AG09319 (cell line): ENCODE data around the gene HPS5.
"Not testable (repeated sequence)": the region's sequence is repeated elsewhere in the genome, so short reads cannot be mapped to it uniquely, and the experiment has no call there.

Experiments
- DNase-seq: peaks from one replicate; pipeline ENCODE4 v3.0.0-alpha.2; 2010; ENCODE audit warnings: low read depth; ENCODE audit errors: extremely low read depth
- TF ChIP-seq, protein P1 (sequence below): IDR thresholded peaks from 2 replicates; pipeline ENCODE4 v1.5.1; 2011; ENCODE audit warnings: low read depth, mild to moderate bottlenecking, inconsistent platforms, low read length, moderate library complexity

The HPS5 gene

DNA sequence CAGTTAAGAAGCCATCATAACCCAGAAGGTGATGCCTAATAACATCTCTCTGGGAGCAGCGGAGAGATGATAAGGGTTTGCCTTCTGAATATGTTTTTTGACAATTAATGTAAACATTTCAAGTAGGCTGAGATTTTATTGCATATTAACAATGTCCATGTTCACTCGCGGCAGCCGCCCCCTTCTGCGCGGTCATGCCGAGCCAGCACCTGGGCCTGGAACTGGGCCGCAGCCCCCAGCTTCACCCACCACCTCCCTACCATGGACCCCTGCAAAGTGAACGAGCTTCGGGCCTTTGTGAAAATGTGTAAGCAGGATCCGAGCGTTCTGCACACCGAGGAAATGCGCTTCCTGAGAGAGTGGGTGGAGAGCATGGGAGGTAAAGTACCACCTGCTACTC, 60.2 kb downstream of the HPS5 start:
- TF ChIP-seq, protein P1, sequence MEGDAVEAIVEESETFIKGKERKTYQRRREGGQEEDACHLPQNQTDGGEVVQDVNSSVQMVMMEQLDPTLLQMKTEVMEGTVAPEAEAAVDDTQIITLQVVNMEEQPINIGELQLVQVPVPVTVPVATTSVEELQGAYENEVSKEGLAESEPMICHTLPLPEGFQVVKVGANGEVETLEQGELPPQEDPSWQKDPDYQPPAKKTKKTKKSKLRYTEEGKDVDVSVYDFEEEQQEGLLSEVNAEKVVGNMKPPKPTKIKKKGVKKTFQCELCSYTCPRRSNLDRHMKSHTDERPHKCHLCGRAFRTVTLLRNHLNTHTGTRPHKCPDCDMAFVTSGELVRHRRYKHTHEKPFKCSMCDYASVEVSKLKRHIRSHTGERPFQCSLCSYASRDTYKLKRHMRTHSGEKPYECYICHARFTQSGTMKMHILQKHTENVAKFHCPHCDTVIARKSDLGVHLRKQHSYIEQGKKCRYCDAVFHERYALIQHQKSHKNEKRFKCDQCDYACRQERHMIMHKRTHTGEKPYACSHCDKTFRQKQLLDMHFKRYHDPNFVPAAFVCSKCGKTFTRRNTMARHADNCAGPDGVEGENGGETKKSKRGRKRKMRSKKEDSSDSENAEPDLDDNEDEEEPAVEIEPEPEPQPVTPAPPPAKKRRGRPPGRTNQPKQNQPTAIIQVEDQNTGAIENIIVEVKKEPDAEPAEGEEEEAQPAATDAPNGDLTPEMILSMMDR, result no peak
- DNase-seq, result no peak

DNA sequence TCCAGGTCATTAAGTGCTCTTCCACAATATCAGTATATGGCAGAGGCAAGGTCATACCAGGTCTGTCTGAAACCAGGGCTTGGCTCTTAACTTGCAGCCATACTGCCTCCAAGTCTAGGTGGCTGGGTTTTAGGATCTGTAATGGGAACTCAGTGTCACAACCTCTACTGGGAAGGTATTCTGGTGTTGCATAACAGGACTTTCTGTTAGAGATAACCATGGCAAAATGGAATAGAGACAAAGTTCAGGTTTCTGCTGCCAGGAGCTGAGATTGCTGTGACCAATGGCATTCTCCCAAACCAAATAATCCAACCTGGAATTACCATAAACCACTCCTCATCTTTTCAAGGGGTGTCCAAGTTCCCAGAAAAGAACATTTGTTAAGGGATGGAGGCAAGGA, 62.7 kb downstream of the HPS5 start:
- DNase-seq, result no peak
- TF ChIP-seq, protein P1, result no peak

DNA sequence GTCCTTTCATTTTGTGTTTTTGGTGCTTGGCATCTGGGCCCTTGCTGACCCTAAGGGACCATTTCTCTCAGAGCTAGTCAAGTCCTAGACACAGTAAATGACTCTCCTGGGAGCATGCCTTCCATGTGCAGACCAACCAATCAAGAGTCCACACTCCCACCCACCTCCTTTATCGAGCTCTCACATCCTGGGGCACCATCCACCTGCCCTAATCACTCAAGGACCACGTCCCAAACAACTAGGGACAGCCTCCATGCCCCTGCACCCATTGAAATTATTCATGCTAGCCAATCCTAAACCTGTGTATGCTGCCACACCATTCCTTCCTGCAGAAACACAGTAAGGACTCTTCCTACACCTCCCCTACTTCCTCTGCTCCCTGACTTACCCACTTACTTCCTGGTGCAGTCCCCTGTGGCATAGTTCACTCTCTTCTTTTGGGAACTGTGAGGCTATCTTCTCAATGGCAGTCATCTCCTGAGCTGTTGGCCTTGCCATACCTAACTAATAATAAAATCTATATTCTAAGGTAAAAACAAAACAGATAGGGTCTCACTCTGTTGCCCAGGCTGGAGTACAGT, 67.1 kb downstream of the HPS5 start:
- TF ChIP-seq, protein P1, result no peak
- no peak for DNase-seq

DNA sequence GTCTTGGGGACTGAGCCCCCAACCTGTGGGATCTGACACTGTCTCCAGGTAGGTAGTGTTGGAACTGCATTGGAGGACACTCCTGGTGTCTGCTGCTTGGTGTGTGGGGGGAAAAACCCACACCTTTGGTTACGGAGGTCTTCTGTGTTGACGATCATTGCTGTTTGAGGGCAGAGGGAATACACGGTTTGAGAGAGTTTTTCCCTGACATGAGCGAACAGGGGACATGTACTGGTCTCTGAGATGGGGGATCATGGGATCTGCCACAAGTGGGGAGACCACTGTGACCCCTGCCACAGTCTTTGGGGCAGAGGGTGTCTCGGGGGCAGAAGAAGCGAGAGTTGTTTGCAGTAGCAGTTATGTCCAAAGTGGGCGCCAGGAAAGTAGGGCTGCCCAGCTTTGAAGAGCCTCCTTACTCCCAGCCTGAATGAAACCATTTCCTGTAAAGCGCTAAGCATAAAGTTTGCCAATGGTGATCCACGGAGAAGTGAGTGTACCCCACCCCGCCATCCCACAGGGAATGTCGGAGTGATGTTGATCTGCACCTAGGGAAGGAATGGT, 68.1 kb downstream of the HPS5 start:
- TF ChIP-seq, protein P1, result no peak
- DNase-seq, result no peak

DNA sequence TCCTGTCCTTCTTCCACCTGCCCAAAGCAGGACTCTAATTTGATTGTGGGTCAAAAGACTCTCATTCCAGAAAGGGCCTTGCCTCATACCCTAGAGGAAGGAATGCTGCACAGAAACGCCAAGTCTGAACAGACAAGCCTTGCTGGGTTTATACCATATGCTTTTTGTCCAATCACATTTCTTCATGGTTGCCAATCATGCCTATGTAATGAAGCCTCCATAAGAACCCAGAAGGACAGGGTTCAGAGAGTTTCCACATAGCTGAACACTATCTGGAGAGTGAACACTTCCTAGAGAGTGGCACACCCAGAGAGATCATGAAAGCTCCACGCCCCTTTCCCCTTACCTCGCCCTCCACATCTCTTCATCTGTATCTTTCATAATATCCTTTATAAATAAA, 68.7 kb downstream of the HPS5 start:
- DNase-seq, result no peak
- TF ChIP-seq, protein P1, result no peak

DNA sequence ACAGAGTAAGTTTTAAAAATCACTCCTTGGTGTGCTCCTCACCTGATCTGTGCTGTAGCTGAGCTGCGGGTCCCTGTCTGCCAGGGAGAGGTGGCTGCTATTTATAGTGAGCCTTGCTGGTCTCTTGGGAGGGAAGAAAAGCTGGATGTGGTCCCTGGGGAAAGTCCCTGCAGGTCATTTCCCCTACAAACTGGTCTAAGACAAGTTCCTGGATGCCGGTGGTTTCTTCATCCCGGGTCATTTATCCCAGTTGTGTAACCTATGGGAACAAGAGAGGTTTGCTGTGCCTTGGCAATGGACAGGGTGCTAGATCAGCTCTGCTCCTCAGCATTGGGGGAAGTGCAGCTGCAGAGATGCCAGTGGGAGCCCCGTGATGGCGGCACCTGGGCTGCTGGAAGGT, 73.4 kb downstream of the HPS5 start, which contains the start of gene SAA2:
Gene SAA2, minus strand, starts transcription at position 108 of the 400 bp plus-strand sequence. CDS start 657 bp downstream, outside the sequence.
- DNase-seq, result no peak

DNA sequence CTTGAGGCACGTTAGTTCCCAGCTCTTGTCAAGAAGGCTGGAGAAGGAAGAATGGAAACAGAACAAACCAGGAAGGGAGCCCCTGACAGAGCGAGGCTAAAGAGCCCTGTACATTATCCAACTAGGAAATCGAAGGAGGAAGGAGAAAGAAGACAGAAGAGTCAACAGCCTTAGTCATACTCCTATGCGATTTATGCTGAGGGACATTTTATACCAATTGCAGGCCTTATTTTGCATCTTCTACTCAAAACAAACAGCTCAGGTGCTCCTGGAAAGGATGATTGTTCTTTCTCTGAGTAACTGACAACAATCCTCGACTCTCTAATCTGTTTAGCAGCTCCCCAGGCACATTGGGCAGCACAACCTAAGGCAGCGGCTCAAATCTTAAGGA, 74.8 kb downstream of the HPS5 start:
- DNase-seq, result not testable (repeated sequence)

More for the DNA sequence above, 73.4 kb downstream of the HPS5 start, which contains the start of gene SAA2:
- TF ChIP-seq, protein P1, result no peak

DNA sequence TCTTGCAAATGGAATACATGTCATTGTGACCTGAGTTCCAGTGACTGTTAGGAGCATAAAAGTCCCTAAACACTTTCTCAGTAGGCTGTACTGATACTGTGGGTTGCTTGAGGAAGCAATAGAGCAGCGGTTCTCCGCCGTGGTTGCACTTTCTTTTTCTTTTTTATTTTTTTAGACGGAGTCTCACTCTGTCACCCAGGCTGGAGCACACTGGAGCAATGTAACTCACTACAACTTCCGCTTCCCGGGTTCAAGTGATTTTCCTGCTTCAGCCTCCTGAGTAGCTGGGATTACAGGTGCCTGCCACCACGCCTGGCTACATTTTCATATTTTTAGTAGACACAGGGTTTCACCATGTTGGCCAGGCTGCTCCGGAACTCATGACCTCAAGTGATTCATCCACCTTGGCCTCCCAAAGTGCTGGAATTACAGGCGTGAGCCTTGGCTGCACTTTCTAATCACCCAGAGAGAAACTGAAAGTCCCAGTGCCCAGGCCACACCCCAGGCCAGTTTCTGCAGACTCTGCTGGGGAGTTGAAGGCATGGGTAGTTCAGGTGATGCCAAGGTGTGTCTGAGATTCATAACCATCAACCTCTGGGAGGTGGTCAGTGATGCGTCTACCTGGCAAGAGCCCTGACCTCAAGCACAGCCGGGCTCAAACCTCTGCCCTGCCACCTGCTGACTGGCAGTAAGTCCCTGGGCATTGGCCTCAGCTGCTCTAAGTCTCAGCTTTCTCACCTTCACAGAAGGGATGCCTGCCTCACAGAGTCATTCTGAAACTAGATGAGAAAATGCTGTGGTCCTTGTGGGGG, 75.4 kb downstream of the HPS5 start:
- not testable (repeated sequence) for DNase-seq
